Measurements from ENCODE around the gene DCST1.

Gene DCST1

DNA sequence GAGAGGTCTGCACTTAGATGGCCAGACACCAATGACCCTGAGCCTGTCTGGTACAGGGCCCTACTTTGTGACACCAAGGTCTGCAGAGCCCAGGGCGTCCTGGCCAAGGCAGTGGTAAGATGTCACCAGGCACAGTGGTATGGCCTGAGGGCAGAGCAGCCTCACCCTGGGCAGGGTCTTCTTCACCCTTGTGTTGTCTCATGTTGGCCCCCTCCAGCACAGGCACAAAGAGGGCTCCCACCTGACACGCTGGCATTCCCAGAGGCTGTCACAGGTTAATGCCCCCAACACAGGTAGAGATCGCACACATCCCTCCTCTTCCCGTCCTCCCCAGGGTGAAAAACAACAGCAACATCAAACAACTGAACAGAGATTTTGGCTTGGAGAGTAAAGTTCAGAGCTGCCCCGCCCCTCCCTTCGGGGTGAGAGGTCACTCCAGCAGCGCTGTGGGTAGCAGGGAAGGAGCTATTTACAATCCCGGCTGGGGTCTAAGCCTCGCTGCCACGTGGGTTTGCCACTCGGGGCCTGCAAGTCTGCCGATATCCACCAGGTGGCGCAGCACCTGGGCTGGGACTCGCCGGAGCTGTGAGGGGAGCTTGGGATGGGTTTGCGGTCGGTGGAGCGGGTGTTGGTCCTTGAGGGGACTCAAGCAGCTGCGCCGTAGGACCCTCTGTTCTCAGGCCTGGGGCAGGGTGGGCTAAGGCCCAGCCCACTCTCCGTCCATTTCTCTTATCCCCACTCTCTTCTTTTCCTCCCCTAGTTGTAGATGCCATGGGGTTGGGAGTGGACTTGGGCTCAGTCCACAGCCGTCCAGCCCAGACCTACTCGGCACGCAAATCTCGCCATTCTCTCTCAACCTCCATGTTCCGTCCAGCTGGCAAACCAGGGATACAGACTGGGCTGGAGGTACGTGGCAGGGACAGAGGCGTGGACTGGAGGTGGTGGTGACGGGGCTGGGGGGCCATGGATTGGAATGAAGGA, 57.7 kb downstream of the DCST1 start:
- H3K27me3 ChIP-seq (ENCODE audit: insufficient read depth, poor library complexity, severe bottlenecking) = peaks cover 3% of the 10 kb centered on the region
- H3K4me3 ChIP-seq (replicated peaks; ENCODE audit: insufficient read depth, low read length) = no peak overlapping the region
- TF ChIP-seq GABPA (IDR thresholded peaks at IDR 0.05; ENCODE audit: low read depth) = no peak
- TF ChIP-seq, protein P1, sequence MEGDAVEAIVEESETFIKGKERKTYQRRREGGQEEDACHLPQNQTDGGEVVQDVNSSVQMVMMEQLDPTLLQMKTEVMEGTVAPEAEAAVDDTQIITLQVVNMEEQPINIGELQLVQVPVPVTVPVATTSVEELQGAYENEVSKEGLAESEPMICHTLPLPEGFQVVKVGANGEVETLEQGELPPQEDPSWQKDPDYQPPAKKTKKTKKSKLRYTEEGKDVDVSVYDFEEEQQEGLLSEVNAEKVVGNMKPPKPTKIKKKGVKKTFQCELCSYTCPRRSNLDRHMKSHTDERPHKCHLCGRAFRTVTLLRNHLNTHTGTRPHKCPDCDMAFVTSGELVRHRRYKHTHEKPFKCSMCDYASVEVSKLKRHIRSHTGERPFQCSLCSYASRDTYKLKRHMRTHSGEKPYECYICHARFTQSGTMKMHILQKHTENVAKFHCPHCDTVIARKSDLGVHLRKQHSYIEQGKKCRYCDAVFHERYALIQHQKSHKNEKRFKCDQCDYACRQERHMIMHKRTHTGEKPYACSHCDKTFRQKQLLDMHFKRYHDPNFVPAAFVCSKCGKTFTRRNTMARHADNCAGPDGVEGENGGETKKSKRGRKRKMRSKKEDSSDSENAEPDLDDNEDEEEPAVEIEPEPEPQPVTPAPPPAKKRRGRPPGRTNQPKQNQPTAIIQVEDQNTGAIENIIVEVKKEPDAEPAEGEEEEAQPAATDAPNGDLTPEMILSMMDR (IDR thresholded peaks at IDR 0.05; ENCODE audit: insufficient read depth, low read length) = peak; percentile 94
- no peak overlapping the region for H3K27ac ChIP-seq (replicated peaks)
- DNase-seq (ENCODE audit: low read depth in 1 of 2, low spot score in 1 of 2) = peak in 1 of 2 experiments; percentile 68

DNA sequence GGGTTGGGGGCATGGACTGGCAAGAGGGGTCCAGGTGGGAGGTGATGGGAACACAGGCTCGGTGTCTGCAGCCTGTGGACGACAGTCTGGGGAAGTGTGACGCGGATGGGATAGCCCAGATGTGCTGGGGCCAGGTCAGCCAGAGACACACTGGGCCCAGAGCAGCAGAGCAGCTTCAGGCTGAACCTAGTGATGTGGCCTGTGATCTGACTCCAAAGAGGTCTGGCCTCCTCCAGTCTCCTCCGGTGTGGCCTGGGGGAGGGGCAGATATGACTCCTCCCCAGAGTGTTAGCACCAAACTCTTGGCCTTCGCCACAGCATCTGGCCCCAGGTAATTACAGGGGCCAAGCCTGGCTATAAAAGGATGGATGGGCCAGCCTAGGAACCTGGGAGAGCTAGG, 58.5 kb downstream of the DCST1 start:
- no peak for DNase-seq (ENCODE audit: low read depth in 1 of 2, low spot score in 1 of 2)
- no peak overlapping the region for H3K27ac ChIP-seq (replicated peaks)
- TF ChIP-seq, protein P2, sequence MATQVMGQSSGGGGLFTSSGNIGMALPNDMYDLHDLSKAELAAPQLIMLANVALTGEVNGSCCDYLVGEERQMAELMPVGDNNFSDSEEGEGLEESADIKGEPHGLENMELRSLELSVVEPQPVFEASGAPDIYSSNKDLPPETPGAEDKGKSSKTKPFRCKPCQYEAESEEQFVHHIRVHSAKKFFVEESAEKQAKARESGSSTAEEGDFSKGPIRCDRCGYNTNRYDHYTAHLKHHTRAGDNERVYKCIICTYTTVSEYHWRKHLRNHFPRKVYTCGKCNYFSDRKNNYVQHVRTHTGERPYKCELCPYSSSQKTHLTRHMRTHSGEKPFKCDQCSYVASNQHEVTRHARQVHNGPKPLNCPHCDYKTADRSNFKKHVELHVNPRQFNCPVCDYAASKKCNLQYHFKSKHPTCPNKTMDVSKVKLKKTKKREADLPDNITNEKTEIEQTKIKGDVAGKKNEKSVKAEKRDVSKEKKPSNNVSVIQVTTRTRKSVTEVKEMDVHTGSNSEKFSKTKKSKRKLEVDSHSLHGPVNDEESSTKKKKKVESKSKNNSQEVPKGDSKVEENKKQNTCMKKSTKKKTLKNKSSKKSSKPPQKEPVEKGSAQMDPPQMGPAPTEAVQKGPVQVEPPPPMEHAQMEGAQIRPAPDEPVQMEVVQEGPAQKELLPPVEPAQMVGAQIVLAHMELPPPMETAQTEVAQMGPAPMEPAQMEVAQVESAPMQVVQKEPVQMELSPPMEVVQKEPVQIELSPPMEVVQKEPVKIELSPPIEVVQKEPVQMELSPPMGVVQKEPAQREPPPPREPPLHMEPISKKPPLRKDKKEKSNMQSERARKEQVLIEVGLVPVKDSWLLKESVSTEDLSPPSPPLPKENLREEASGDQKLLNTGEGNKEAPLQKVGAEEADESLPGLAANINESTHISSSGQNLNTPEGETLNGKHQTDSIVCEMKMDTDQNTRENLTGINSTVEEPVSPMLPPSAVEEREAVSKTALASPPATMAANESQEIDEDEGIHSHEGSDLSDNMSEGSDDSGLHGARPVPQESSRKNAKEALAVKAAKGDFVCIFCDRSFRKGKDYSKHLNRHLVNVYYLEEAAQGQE (IDR thresholded peaks at IDR 0.05; ENCODE audit: insufficient replicate concordance, low read depth) = no peak
- no peak for TF ChIP-seq GABPA (IDR thresholded peaks at IDR 0.05; ENCODE audit: low read depth)
- no peak for TF ChIP-seq SPI1 (IDR thresholded peaks at IDR 0.05; ENCODE audit: borderline replicate concordance, low read depth)
- TF ChIP-seq, protein P1 (IDR thresholded peaks at IDR 0.05; ENCODE audit: insufficient read depth, low read length) = no peak
- no peak for TF ChIP-seq POLR2AphosphoS5 (IDR thresholded peaks at IDR 0.05; ENCODE audit: low read depth)
- H3K4me3 ChIP-seq (replicated peaks; ENCODE audit: insufficient read depth, low read length) = no peak overlapping the region
- H3K27me3 ChIP-seq (ENCODE audit: insufficient read depth, poor library complexity, severe bottlenecking) = peaks cover 3% of the 10 kb centered on the region

DNA sequence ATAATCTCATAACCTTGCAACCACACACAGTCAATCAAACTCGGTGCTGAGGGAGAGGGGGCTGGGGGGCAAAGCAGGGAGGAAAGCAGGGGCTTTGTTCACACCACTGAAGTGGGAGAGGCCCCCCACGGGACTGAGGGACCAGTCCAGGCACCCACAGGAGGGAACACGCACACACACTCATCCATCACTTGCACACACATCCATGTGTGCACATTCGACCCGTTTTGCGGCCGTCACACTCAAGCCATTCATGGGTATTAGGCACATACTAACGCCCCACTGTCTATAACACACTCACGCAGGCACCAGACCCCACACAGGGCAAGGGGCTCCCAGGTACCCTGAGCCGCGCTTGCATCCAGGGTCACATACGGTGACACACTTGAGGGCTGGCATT, 59.0 kb downstream of the DCST1 start:
- H3K27me3 ChIP-seq (ENCODE audit: insufficient read depth, poor library complexity, severe bottlenecking) = peaks cover 3% of the 10 kb centered on the region
- no peak overlapping the region for H3K4me3 ChIP-seq (replicated peaks; ENCODE audit: insufficient read depth, low read length)
- H3K27ac ChIP-seq (replicated peaks) = no peak overlapping the region
- DNase-seq (ENCODE audit: low read depth in 1 of 2, low spot score in 1 of 2) = no peak
- TF ChIP-seq GABPA (IDR thresholded peaks at IDR 0.05; ENCODE audit: low read depth) = no peak

DNA sequence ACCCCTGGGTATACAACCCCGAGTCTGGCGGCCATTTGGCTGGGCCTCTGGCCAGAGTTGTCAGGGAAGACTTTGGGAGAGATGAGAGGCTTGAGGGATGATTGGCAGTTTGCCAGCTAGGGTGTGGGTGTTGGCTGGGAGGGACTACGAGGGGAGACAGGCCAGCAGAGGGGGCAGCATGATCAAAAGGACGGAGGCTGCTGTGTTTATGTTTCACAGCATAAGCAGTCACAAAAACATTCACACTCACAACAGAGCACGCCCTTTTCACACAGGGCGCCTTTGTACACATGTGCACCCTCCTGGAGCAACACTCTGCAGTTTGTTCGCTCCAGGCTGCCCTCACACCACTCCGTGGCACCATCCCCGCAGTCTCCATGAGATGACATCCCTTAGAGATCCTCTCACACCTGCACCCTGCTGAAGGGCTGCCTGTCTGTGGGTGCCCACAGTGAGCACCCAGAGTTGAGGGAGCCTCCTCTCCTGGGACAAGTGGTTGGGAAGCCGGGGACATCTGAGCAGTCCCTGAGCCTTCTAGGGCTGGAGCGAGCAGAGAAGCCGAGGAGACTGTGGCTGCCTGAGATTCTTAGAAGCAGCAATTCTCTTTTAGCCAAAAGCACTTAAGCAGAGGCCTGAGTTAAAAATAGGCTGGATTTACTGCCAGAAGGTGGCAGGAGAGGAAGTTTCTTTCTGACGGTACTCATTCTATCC, 60.4 kb downstream of the DCST1 start:
- peaks cover 3% of the 10 kb centered on the region for H3K27me3 ChIP-seq (ENCODE audit: insufficient read depth, poor library complexity, severe bottlenecking)
- H3K4me3 ChIP-seq (replicated peaks; ENCODE audit: insufficient read depth, low read length) = no peak overlapping the region
- DNase-seq (ENCODE audit: low read depth in 1 of 2, low spot score in 1 of 2) = peak in 1 of 2 experiments; percentile 26
- TF ChIP-seq, protein P1 (IDR thresholded peaks at IDR 0.05; ENCODE audit: insufficient read depth, low read length) = peak; percentile 18
- TF ChIP-seq, protein P2 (IDR thresholded peaks at IDR 0.05; ENCODE audit: insufficient replicate concordance, low read depth) = no peak
- H3K27ac ChIP-seq (replicated peaks) = no peak overlapping the region
